A549 (cell line): ENCODE measurements around the gene GPRIN1. TPM values are rescaled to one million over a fixed set of nuclear protein-coding genes. Genes with fewer than 3 reads are reported as not detected.

Experiments used
- ATAC-seq, 2 experiments: fragments of 200-7000 bp in 1 of 2; fragments of >200 bp in 1 of 2; cut with Nextera tagmentation in 1 of 2; cut with Tn5 transposase in 1 of 2; 3 replicates each; pipeline versions ENCODE4 v1.8.0 to v1.9.1; 2018 to 2020; ENCODE audit warnings: mild to moderate bottlenecking in 1 of 2, moderate library complexity in 1 of 2
- CTCF ChIA-PET: fragments of 300-600 bp; sonication (Branson Sonifier 250); formaldehyde crosslinking; extraction: SDS; loops from one replicate; lab custom pipeline; 2021; ENCODE audit warnings: antibody characterized with exemption, inconsistent platforms; lab: Yijun Ruan, JAX
- POLR2A ChIA-PET: fragments of 350-600 bp; formaldehyde crosslinking; extraction: SDS; loops from one replicate; lab custom pipeline; 2021; ENCODE audit warnings: antibody characterized with exemption, inconsistent platforms; lab: Yijun Ruan, JAX
- DNase-seq, 2 experiments: peaks; one replicate each; pipeline versions ENCODE4 v3.0.0 to v3.0.0-alpha.2; 2011 to 2016; ENCODE audit warnings: low read depth in 1 of 2, low spot score in 1 of 2
- FAIRE-seq: peaks from 2 replicates; lab custom pipeline; 2011; peaks lifted over from hg19 to GRCh38; lab: Jason Lieb, UNC
- H3K27ac ChIP-seq, 2 experiments: fragments of >200 bp; sonication (Bioruptor Twin); formaldehyde crosslinking; 3 replicates each; pipeline ENCODE4 v1.5.1; 2016 to 2017
- H3K4me1 ChIP-seq: fragments of >200 bp; sonication (Bioruptor Twin); formaldehyde crosslinking; 3 replicates; pipeline ENCODE4 v1.6.1; 2016
- H3K4me2 ChIP-seq: fragments of >200 bp; sonication (Bioruptor Twin); formaldehyde crosslinking; 3 replicates; pipeline ENCODE4 v1.6.1; 2016
- H3K4me3 ChIP-seq: fragments of >200 bp; sonication (Bioruptor Twin); formaldehyde crosslinking; 3 replicates; pipeline ENCODE4 v1.5.1; 2016
- H3K9me3 ChIP-seq: fragments of >200 bp; sonication (Bioruptor Twin); formaldehyde crosslinking; 3 replicates; pipeline ENCODE4 v1.6.1; 2016
- BHLHE40 ChIP-seq: IDR thresholded peaks from 2 replicates; pipeline ENCODE4 v1.6.1; 2012; ENCODE audit warnings: low read depth, low read length, inconsistent platforms
- CBX2 ChIP-seq: fragments of 200-600 bp; sonication (generic); IDR thresholded peaks from 2 replicates; pipeline ENCODE4 v1.6.1; 2016; ENCODE audit warnings: low read depth, mild to moderate bottlenecking, borderline replicate concordance
- CHD4 ChIP-seq: fragments of 200-600 bp; sonication (generic); IDR thresholded peaks from 2 replicates; pipeline ENCODE4 v1.6.1; 2016; ENCODE audit warnings: antibody characterized with exemption, mild to moderate bottlenecking, borderline replicate concordance
- E2F6 ChIP-seq: IDR thresholded peaks from 2 replicates; pipeline ENCODE4 v1.6.1; 2012; ENCODE audit warnings: low read depth, borderline replicate concordance
- ESRRA ChIP-seq: fragments of 150-350 bp; IDR thresholded peaks from 2 replicates; pipeline ENCODE4 v1.6.1; 2014; ENCODE audit warnings: mild to moderate bottlenecking, low read length, borderline replicate concordance
- FOXS1 ChIP-seq: fragments of 250-450 bp; sonication (Bioruptor Pico); IDR thresholded peaks from 2 replicates; pipeline ENCODE4 v1.5.0; 2020; ENCODE audit warnings: mild to moderate bottlenecking, moderate library complexity
- GATA3 ChIP-seq: IDR thresholded peaks from 2 replicates; pipeline ENCODE4 v1.6.1; 2012; ENCODE audit warnings: borderline replicate concordance
- HOXA7 ChIP-seq: fragments of 250-450 bp; sonication (Bioruptor Pico); IDR thresholded peaks from 2 replicates; pipeline ENCODE4 v1.5.0; 2020; ENCODE audit warnings: mild to moderate bottlenecking, moderate library complexity
- KDM1A ChIP-seq: fragments of 200-600 bp; sonication (generic); IDR thresholded peaks from 2 replicates; pipeline ENCODE4 v1.6.1; 2016; ENCODE audit warnings: low read depth, mild to moderate bottlenecking
- KDM5A ChIP-seq: fragments of 200-600 bp; sonication (generic); IDR thresholded peaks from 2 replicates; pipeline ENCODE4 v1.6.1; 2016; ENCODE audit warnings: antibody characterized with exemption, mild to moderate bottlenecking
- MAX ChIP-seq: IDR thresholded peaks from 2 replicates; pipeline ENCODE4 v1.6.1; 2012
- MYC ChIP-seq: IDR thresholded peaks from 2 replicates; pipeline ENCODE4 v1.6.1; 2012; ENCODE audit warnings: mild to moderate bottlenecking, inconsistent platforms, low read length, improper control_type of control experiment, borderline replicate concordance
- NFE2L2 ChIP-seq: fragments of 150-350 bp; conservative IDR thresholded peaks from 2 replicates; pipeline ENCODE4 v1.6.1; 2014; ENCODE audit warnings: low read length
- PHF8 ChIP-seq: fragments of 200-600 bp; sonication (generic); IDR thresholded peaks from 2 replicates; pipeline ENCODE4 v1.6.1; 2016; ENCODE audit warnings: low read depth, mild to moderate bottlenecking, antibody characterized with exemption, moderate library complexity, borderline replicate concordance
- RCOR1 ChIP-seq: fragments of 150-350 bp; IDR thresholded peaks from 2 replicates; pipeline ENCODE4 v1.6.1; 2014; ENCODE audit warnings: antibody characterized with exemption, low read length, low read depth
- RNF2 ChIP-seq: fragments of 200-600 bp; sonication (generic); IDR thresholded peaks from 2 replicates; pipeline ENCODE4 v1.6.1; 2016; ENCODE audit warnings: low read depth, mild to moderate bottlenecking, antibody characterized with exemption, moderate library complexity, borderline replicate concordance
- SMC3 ChIP-seq: fragments of >200 bp; sonication (Bioruptor Twin); formaldehyde crosslinking; IDR thresholded peaks from 3 replicates; pipeline ENCODE4 v1.6.1; 2018; ENCODE audit warnings: inconsistent platforms
- SREBF2 ChIP-seq: fragments of 450-650 bp; IDR thresholded peaks from 2 replicates; pipeline ENCODE4 v1.6.1; 2014; ENCODE audit warnings: mild to moderate bottlenecking, moderate library complexity
- TFCP2L1 ChIP-seq: fragments of 250-450 bp; sonication (Bioruptor Pico); IDR thresholded peaks from 2 replicates; pipeline ENCODE4 v1.5.0; 2021; ENCODE audit warnings: mild to moderate bottlenecking
- TP53 ChIP-seq: fragments of 250-450 bp; sonication (Bioruptor Pico); IDR thresholded peaks from 2 replicates; pipeline ENCODE4 v1.5.0; 2021; ENCODE audit warnings: mild to moderate bottlenecking, moderate library complexity
- USF2 ChIP-seq: fragments of 450-650 bp; IDR thresholded peaks from 2 replicates; pipeline ENCODE4 v1.6.1; 2014; ENCODE audit warnings: antibody characterized with exemption
- ZNF302 ChIP-seq: fragments of 250-450 bp; sonication (Bioruptor Pico); IDR thresholded peaks from 2 replicates; pipeline ENCODE4 v1.9.0; 2021; ENCODE audit warnings: inconsistent platforms, mild to moderate bottlenecking, moderate library complexity
- WGBS: methylation state at CpG from one replicate; pipeline ENCODE4 v1.1.6; 2017; ENCODE audit errors: missing lambda C conversion rate; 5-methylcytosine and 5-hydroxymethylcytosine counted together
- polyA plus RNA-seq, 4 experiments: library from polyadenylated mRNA; depleted of rRNA in 3 of 4; stranded (reverse); fragments of >200 nt; fragmentation: RNase III in 1 of 4; extraction: RNeasy Plus Mini Kit Qiagen cat#74134 plus additional on column Dnase treatment in 1 of 4; gene quantifications; 2 replicates in 3 of 4; 3 replicates in 1 of 4; pipeline ENCODE4 v1.2.3, GENCODE V29; 2011 to 2017

The GPRIN1 gene
- polyA plus RNA-seq, 2 of the 4 experiments (the other 2 are of a cell fraction), result 3.1 to 6.7 TPM

GRCh38 chr5:176624142-176624541, 14.2 kb upstream of the GPRIN1 start:
- FAIRE-seq (no peak), DNase-seq (no peak), ATAC-seq (no peak)
- WGBS, result 32% methylated on average over 4 of the region's 4 CpGs
- TF ChIP-seq PHF8 (no peak), BHLHE40 (no peak), E2F6 (no peak), SMC3 (no peak), RNF2 (no peak), CHD4 (no peak), TFCP2L1 (CRISPR knock-in tag) (no peak), NFE2L2 (no peak), HOXA7 (CRISPR knock-in tag) (no peak), KDM1A (no peak), TP53 (CRISPR knock-in tag) (no peak), ESRRA (no peak), SREBF2 (no peak), RCOR1 (no peak), FOXS1 (CRISPR knock-in tag) (no peak)
- Histone ChIP-seq H3K4me1 (peaks cover 15% of the 10 kb centered on the region; the same call in 2 of the 3 replicates), H3K4me3 (no peak overlapping the region), H3K9me3 (no peaks in the 10 kb centered on the region), H3K27ac (no peak overlapping the region), H3K4me2 (no peak overlapping the region)
- CTCF ChIA-PET, result interaction anchor here (0.8 to 1.4 kb wide), 2 partner anchors 17 to 51 kb away, joined by 3 to 4 read pairs; no protein-coding TSS in a partner anchor
- POLR2A ChIA-PET, result no interaction called here

- CTCF ChIA-PET, result interaction anchor here (0.8 to 2.5 kb wide), 7 partner anchors 8 to 48 kb away, joined by 3 to 11 read pairs (median 5); partner anchors contain the start of genes EIF4E1B, SNCB and TSPAN17
- POLR2A ChIA-PET, result interaction anchor here (0.6 to 1.1 kb wide), 3 partner anchors 9 to 78 kb away, joined by 5 to 6 read pairs (median 5); partner anchors contain the start of genes EIF4E1B, SNCB and TSPAN17
- ATAC-seq, result no peak
- H3K4me2 ChIP-seq, result no peak overlapping the region
- H3K4me1 ChIP-seq, result peaks cover 15% of the 10 kb centered on the region; the same call in 2 of the 3 replicates
- WGBS, result 74% methylated on average over 11 of the region's 13 CpGs
- no peak overlapping the region for H3K27ac ChIP-seq
- H3K4me3 ChIP-seq, result no peak overlapping the region
- FAIRE-seq, result no peak
- H3K9me3 ChIP-seq, result no peaks in the 10 kb centered on the region
- no peak for TF ChIP-seq ZNF302
- no peak for TF ChIP-seq GATA3
- TF ChIP-seq RNF2, result no peak
- TF ChIP-seq CBX2, result no peak
- TF ChIP-seq SREBF2, result no peak
- TF ChIP-seq USF2, result no peak
- TF ChIP-seq MYC, result no peak
- no peak for DNase-seq
Observed at GRCh38 chr5:176621661-176622079, 11.7 kb upstream of the GPRIN1 start.

- H3K4me1 ChIP-seq, result peaks cover 18% of the 10 kb centered on the region
- CTCF ChIA-PET, result interaction anchor here (0.6 to 2.5 kb wide), 4 partner anchors 10 to 386 kb away, joined by 3 to 11 read pairs (median 5); partner anchors contain the start of genes EIF4E1B and SNCB
- WGBS, result 7% methylated on average over 24 of the region's 32 CpGs
- TF ChIP-seq KDM5A (no peak), MAX (0 out of 2 replicates have a peak, but pooled peaks have one; percentile 23)
- POLR2A ChIA-PET, result no interaction called here
- peak overlapping the region in 1 of 2 experiments; percentile 13; a peak in 2 of 6 replicates for H3K27ac ChIP-seq
- no peaks in the 10 kb centered on the region for H3K9me3 ChIP-seq
- no peak for FAIRE-seq
- peak; percentile 43 to 60 for ATAC-seq
- H3K4me3 ChIP-seq, result peak overlapping the region; percentile 38
- H3K4me2 ChIP-seq, result peak overlapping the region; percentile 91
- peak; percentile 24 to 49 for DNase-seq
Observed at GRCh38 chr5:176620333-176620981, 10.5 kb upstream of the GPRIN1 start.
